CD4-positive, alpha-beta T cell (primary cell): ENCODE results near the gene KCTD16. TPM values are rescaled to one million over a fixed set of nuclear protein-coding genes. Genes with fewer than 3 reads are reported as not detected.

ENCODE experiments used
- ATAC-seq: fragments of 200-7000 bp; cut with Tn5 transposase; one replicate; pipeline ENCODE4 v1.10.0; 2022; ENCODE audit warnings: mild to moderate bottlenecking; ENCODE audit not compliant: poor library complexity
- CTCF ChIA-PET: fragments of 350-600 bp; sonication (Branson Sonifier 250); formaldehyde crosslinking; loops from one replicate; lab custom pipeline; 2021; ENCODE audit warnings: antibody characterized with exemption, inconsistent platforms; lab: Charles Lee
- POLR2A ChIA-PET: fragments of 350-600 bp; sonication (Branson Sonifier 250); formaldehyde crosslinking; loops from one replicate; lab custom pipeline; 2021; ENCODE audit warnings: antibody characterized with exemption, inconsistent platforms; lab: Charles Lee
- DNase-seq, 14 experiments: peaks; one replicate each; pipeline ENCODE4 v3.0.0-alpha.2; 2013 to 2020; ENCODE audit warnings: mixed read lengths in 2 of 14
- H3K27ac ChIP-seq, 2 donors: one replicate each; pipeline versions ENCODE4 v1.5.1 to v1.7.0; 2013; ENCODE audit warnings: low read length in 2 of 2, low read depth in 1 of 2, mild to moderate bottlenecking in 1 of 2
- H3K27me3 ChIP-seq, 2 experiments: 1 replicate in 1 of 2; 2 replicates in 1 of 2; pipeline versions ENCODE4 v1.6.1 to v1.7.0; 2013; ENCODE audit warnings: low read length in 2 of 2, control low read depth in 1 of 2, mild to moderate bottlenecking in 1 of 2, moderate library complexity in 1 of 2; ENCODE audit not compliant: insufficient read depth in 2 of 2, control insufficient read depth in 1 of 2
- H3K36me3 ChIP-seq: one replicate; pipeline ENCODE4 v1.6.1; 2013; ENCODE audit warnings: low read length, control low read depth; ENCODE audit not compliant: insufficient read depth
- H3K4me1 ChIP-seq: one replicate; pipeline ENCODE4 v1.6.1; 2013; ENCODE audit warnings: low read length, control low read depth; ENCODE audit not compliant: insufficient read depth
- H3K4me3 ChIP-seq: one replicate; pipeline ENCODE4 v1.5.1; 2013; ENCODE audit warnings: mild to moderate bottlenecking, low read length, moderate library complexity
- H3K9me3 ChIP-seq, 2 experiments: 1 replicate in 1 of 2; 2 replicates in 1 of 2; pipeline versions ENCODE4 v1.6.1 to v1.7.0; 2013; ENCODE audit warnings: low read length in 2 of 2, mild to moderate bottlenecking in 2 of 2, control low read depth in 1 of 2, moderate library complexity in 1 of 2; ENCODE audit not compliant: control insufficient read depth in 1 of 2, insufficient read depth in 1 of 2
- H3K27ac Mint-ChIP-seq: one replicate; pipeline ENCODE4 v1.8.0; 2020; ENCODE audit warnings: mixed read lengths
- H3K27me3 Mint-ChIP-seq: one replicate; pipeline ENCODE4 v1.8.0; 2021; ENCODE audit warnings: mixed read lengths
- H3K36me3 Mint-ChIP-seq: one replicate; pipeline ENCODE4 v1.8.0; 2021; ENCODE audit warnings: low read depth, mixed read lengths
- H3K4me1 Mint-ChIP-seq: one replicate; pipeline ENCODE4 v1.8.0; 2021; ENCODE audit warnings: low read depth, mixed read lengths
- H3K4me3 Mint-ChIP-seq: one replicate; pipeline ENCODE4 v1.8.0; 2020; ENCODE audit warnings: mild to moderate bottlenecking, mixed read lengths
- H3K9me3 Mint-ChIP-seq: one replicate; pipeline ENCODE4 v1.8.0; 2020; ENCODE audit warnings: mixed read lengths
- CTCF ChIP-seq: fragments of 200-600 bp; IDR thresholded peaks from one replicate; pipeline ENCODE4 v1.8.0; 2022; ENCODE audit warnings: antibody characterized with exemption, mild to moderate bottlenecking
- intact Hi-C, 2 experiments: fragments of 100-400 bp; cut with DNase I in 1 of 2; cut with micrococcal nuclease in 1 of 2; formaldehyde crosslinking; loops; one replicate each; pipeline versions ENCODE4 v1.15.1 to v1.9.0; 2023 to 2025; cut with DNase I, micrococcal nuclease
- total RNA-seq, 174 experiments: library from RNA in 2 of 174; stranded (reverse) in 2 of 174; gene quantifications; one replicate each; pipeline ENCODE4 v1.2.3 and lab custom pipeline; 2021 to 2026

KCTD16 gene
- total RNA-seq, 2 experiments from 2014 or later, result not detected

- no peak overlapping the region for H3K27ac Mint-ChIP-seq
- intact Hi-C loops, result no loop called here
- H3K27ac ChIP-seq, result no peak overlapping the region
- peaks cover 5% of the 10 kb centered on the region for H3K27me3 Mint-ChIP-seq
- H3K9me3 ChIP-seq, result peaks cover 0 to 3% of the 10 kb centered on the region in 2 experiments
- H3K4me3 ChIP-seq, result no peak overlapping the region
- no peaks in the 10 kb centered on the region for H3K4me1 Mint-ChIP-seq
- no peaks in the 10 kb centered on the region for H3K36me3 ChIP-seq
- ChIA-PET POLR2A (no interaction called here), CTCF (no interaction called here)
- no peak for TF ChIP-seq CTCF
- H3K9me3 Mint-ChIP-seq, result no peaks in the 10 kb centered on the region
- no peaks in the 10 kb centered on the region for H3K36me3 Mint-ChIP-seq
- ATAC-seq (no peak), DNase-seq (no peak)
- no peaks in the 10 kb centered on the region for H3K4me1 ChIP-seq
- H3K4me3 Mint-ChIP-seq, result no peak overlapping the region
- H3K27me3 ChIP-seq, result no peaks in the 10 kb centered on the region
These were observed 104.7 kb downstream of the KCTD16 start for GRCh38 chr5:144275329-144275728.

GRCh38 chr5:144276034-144276822 lies 105.6 kb downstream of the KCTD16 start:
- no peak for TF ChIP-seq CTCF
- Histone ChIP-seq H3K4me3 (no peak overlapping the region), H3K36me3 (no peaks in the 10 kb centered on the region), H3K9me3 (peaks cover 3% of the 10 kb centered on the region in 2 experiments), H3K27me3 (no peaks in the 10 kb centered on the region), H3K4me1 (no peaks in the 10 kb centered on the region), H3K27ac (no peak overlapping the region)
- CTCF ChIA-PET, result no interaction called here
- POLR2A ChIA-PET, result no interaction called here
- Mint-ChIP-seq H3K36me3 (no peaks in the 10 kb centered on the region), H3K9me3 (no peaks in the 10 kb centered on the region), H3K4me1 (no peaks in the 10 kb centered on the region), H3K27me3 (peaks cover 8% of the 10 kb centered on the region), H3K27ac (no peak overlapping the region), H3K4me3 (no peak overlapping the region)
- ATAC-seq (no peak), DNase-seq (no peak)
- intact Hi-C loops, result no loop called here

GRCh38 chr5:144281784-144282183 lies 111.1 kb downstream of the KCTD16 start:
- Mint-ChIP-seq H3K27ac (no peak overlapping the region), H3K36me3 (no peaks in the 10 kb centered on the region), H3K27me3 (peaks cover 17% of the 10 kb centered on the region), H3K9me3 (no peaks in the 10 kb centered on the region), H3K4me3 (no peak overlapping the region), H3K4me1 (no peaks in the 10 kb centered on the region)
- DNase-seq, result no peak
- Histone ChIP-seq H3K9me3 (peaks cover 0 to 3% of the 10 kb centered on the region in 2 experiments), H3K27me3 (no peaks in the 10 kb centered on the region), H3K27ac (no peak overlapping the region), H3K4me1 (no peaks in the 10 kb centered on the region), H3K4me3 (no peak overlapping the region), H3K36me3 (no peaks in the 10 kb centered on the region)
- ChIA-PET POLR2A (no interaction called here), CTCF (no interaction called here)
- TF ChIP-seq CTCF, result no peak
- no peak for ATAC-seq
- intact Hi-C loops, result no loop called here
